ENCODE results near the gene HBS1L.

DNA sequence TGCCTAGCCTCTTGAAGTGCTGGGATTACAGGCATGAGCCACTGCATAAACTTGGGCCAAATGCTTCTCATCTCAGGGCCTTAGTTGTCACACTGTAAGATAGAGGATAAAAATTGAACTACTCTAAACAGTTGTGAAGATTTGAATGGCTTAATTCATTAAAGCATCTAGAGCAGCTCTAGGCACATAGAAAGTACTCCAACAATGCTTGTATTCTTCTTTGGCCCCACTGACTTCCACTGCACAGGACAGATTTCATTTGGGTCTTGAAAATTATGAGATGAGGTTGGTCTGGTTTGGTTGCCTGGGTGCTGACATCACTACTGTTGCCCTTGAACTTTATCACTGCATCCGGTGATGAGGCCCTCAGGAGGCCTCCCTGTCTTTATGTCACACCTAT, 10.0 kb upstream of the HBS1L start:
- TF ChIP-seq, protein P1, sequence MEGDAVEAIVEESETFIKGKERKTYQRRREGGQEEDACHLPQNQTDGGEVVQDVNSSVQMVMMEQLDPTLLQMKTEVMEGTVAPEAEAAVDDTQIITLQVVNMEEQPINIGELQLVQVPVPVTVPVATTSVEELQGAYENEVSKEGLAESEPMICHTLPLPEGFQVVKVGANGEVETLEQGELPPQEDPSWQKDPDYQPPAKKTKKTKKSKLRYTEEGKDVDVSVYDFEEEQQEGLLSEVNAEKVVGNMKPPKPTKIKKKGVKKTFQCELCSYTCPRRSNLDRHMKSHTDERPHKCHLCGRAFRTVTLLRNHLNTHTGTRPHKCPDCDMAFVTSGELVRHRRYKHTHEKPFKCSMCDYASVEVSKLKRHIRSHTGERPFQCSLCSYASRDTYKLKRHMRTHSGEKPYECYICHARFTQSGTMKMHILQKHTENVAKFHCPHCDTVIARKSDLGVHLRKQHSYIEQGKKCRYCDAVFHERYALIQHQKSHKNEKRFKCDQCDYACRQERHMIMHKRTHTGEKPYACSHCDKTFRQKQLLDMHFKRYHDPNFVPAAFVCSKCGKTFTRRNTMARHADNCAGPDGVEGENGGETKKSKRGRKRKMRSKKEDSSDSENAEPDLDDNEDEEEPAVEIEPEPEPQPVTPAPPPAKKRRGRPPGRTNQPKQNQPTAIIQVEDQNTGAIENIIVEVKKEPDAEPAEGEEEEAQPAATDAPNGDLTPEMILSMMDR (IDR thresholded peaks at IDR 0.05): no peak
- no peak for TF ChIP-seq POLR2A (IDR thresholded peaks at IDR 0.05)

Data from tibial nerve (tissue), 3 donors.